HPDE6-E6E7 (cell line): Measurements from ENCODE around the gene POGK.
"Not testable (repeated sequence)": the region's sequence is repeated elsewhere in the genome, so short reads cannot be mapped to it uniquely, and the experiment has no call there.

Experiments used
- DNase-seq: peaks from one replicate; pipeline ENCODE4 v3.0.0; 2011; ENCODE audit warnings: missing footprints; ENCODE audit errors: extremely low spot score

The POGK gene

DNA sequence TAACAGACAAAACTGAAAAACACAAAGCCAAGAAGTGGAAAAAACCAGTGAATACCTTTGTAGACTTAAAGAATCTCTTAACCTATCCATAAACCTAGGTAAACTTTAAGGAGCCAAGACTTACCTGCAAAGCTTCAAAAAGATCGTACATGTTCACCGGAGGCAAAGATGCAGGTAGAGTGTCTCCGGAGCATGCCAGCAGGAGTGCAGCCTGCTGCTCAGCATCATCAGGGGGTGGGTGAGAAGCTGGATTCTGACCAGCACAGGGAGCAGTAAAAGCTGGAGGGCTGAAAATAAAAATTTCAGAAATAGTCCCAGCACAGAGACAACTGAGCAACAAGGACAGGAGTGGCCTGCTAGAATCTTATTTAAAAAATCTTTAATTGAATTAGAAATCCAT is 18.7 kb downstream of the POGK start:
- DNase-seq: no peak

DNA sequence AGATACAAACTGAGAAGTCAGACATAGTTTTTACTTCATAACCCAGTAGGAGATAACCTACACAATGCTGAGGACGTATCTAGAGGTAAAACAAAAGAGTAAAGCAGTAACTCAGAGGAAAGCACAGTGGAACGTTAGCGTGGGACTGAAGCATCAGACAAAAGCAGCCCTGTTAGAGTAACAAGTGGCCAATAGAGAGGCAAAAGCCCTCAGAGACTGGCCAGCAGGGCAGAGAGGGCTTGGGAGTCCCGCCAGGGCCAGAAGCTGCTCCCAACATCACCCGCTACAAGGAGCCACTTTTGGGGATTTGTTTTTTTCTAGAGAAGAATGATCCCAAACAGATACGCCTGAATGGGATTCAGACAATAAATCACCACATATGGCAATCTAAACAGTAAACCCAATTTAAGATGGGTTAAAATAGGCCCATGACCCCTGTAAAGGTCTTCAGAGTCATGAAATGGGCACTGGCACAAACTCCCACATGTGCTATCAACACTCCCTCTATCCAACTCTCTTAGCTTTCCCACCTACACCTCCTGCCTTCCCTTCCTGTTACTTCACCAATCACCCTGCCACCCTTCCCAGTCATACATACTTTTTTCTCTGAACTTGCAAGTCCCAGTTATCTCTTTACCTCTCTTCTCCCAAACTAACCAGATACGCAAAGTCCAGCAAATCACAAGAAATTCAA is 19.6 kb downstream of the POGK start:
- DNase-seq: no peak

DNA sequence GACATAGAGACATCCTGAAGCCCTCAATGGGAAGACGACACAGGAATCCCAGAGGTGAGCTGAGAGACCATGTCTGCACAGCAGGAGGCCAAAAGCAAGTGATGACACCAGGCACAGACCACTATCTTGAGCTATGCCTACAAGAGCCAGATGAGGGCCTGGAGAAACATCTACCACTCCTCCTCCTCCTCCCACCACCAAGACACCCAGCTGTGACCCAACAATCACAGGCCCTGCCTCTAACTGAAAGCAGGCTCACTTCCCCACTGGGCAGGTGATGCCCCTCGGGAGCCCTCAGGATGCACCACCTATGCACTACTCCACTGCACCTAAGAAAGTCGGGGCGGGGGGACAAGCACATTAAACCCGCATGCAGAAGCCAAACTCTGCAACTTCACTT is 20.3 kb downstream of the POGK start:
- no peak for DNase-seq

DNA sequence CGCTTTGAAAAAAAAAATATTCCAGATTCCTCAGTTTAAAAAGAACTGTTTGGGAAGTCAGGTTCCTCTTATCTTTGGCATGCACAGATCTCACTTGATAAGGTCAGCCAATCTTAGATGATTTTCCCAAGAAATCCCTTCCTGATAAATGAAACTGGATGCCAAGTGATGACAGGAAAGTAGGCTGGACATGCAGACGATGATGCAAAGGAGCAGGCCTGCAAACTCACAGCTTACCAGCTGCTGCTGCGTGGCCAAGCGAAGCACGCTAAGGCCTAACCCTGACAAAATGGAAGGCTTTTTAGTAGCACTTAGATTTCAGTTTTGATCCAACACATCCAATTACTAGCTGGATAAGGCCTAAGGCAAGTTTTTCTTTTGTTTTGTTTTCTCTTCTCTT is 26.7 kb downstream of the POGK start:
- DNase-seq: no peak

DNA sequence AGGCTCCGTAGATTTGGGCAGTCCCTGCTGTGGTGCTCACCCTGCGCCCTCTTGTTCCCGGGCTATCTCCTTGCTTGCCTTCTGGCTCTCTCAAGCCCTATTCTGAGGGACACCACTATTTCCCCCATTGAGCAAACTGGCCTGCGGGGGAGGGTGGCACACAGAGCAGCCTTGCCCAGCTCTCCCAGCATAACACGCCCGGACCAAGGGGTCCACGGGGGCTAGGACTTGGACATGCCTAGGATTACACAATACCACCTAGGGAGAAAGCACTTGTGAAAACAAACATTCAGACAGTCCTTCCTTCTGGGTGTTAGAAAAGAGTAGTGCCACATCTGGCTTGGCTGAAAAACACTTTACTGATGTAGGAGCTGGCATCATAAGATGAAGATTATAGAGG is 29.4 kb downstream of the POGK start:
- no peak for DNase-seq

DNA sequence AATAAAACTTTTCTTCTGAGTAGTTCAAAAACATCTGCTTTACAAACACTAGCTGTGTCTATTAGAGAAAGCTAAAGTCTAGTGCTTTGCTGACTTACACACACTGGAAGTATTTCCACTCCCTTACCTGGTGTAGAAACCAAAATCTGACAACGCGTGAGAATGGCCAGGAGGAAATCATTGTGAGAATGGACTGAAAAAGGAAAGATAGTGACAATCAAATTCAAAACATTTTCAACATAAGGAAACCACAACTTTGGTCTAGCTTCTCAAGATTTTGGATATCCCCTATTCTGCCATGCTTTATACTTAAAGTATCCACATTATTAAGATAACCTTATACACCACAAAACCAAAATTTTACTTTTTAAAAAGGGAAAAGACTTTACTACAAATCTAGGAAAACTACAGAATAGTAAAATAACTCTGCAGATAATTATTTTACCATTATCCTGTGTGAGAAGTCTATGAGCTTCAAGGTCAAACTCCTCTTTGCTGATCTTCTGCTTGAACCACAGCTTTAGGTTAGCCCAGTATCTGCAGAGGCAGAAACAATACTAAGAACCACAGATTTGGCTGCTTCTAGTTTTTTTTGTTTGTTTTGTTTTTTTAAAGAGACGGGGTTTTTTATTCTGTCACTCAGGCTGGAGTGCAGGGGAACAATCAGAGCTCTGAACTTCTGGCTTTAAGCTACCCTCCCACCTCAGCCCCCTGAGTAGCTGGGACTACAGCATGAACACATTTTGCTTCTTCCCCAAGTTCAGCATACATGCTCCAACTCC is 30.2 kb downstream of the POGK start:
- DNase-seq: no peak

DNA sequence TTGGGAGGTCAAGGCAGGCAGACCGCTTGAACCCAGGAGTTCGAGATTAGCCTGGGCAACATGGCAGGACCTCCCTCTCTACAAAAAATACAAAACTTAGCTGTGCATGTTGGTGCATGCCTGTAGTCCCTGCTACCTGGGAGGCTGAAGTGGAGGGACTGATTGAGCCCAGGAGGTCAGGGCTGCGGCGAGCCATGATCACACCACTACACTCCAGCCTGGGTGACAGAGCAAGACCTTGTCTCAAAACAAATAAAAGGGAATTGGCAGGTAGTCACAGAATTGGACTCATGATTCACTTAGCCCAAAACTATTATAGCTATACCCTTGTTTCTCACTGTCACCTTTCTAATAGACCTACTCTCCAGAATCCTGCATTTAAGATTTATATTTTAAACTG is 31.3 kb downstream of the POGK start:
- no peak for DNase-seq

DNA sequence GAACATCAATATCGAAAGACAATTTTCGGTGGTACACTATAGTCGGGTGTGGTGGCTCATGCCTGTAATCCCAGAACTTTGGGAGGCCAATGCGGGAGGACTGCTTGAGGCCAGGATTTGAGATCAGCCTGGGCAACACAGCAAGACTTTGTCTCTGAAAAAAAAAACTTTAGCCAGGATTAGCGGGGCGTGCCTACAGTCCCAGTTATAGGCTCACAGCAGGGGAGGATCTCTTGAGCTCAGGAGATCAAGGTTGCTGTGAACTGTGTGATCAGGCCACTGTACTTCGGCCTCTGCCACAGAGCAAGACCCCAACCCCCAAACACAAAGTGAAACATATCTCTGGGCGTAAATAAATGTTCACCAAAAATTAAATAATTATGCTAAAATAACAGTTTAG is 35.2 kb downstream of the POGK start:
- no peak for DNase-seq

DNA sequence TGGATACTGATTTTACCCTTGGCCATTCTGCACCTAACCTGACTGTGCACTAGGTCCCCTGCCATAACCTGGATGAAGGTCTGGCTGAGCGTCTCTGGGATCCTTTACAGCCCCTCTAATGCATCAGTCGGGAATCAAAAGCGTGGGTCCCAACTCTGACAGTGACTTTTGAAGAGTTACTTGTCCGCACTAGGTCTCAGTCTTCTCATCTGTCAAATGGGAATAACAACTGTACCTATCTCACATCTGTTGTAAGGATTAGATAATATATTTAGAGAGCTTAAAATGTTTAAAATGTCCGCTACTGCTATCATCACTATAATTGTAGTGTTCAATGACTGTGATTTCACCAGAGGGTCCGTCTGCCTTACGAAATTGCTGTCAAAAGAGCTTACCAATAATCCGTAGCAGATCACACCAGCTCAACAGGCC is 36.0 kb downstream of the POGK start:
- no peak for DNase-seq

DNA sequence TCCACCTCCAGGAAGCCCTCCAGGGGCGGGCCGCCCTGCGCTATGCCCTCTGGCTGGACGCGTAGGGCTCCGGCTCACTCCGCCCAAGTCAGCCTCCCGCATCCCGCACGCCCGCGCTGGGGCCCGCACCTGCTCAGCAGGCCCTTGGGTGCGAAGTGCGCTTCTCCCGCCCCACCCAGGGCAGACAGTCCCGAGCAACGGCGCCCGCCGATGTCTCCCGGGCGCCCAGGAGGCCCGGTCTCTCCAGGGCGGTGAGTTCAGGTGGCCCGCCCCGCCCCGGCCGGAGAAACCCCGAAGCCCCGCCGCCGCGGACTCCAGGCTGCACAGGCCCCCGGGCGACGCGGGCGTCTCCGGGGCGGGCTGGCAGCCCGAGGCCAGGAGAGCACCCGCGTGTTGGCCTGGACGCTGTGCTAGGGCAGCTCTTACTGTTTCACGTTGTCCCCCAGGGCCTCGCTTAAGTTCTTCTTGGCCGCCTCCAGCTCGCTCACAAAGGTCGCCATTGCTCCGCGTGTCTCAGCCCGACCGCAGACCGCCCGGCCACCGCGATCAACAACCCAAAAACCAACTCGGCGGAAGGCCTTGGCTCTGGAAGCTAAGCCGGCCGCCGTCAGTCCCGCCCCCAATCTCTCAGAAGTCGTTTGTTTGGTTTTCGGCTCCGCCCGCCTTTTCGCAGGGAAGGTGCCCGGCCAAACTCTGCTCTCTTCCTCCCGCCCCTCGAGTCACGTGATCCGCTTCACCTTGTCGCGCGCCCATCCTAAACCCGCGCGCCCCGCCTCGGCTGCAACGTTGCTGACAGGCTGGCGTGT is 36.7 kb downstream of the POGK start, which contains the start of gene TADA1:
Gene TADA1, minus strand, starts transcription at position 531 of the 806 bp plus-strand sequence. Its CDS starts 31 bp downstream, at position 500.
- DNase-seq: peak; percentile 89

DNA sequence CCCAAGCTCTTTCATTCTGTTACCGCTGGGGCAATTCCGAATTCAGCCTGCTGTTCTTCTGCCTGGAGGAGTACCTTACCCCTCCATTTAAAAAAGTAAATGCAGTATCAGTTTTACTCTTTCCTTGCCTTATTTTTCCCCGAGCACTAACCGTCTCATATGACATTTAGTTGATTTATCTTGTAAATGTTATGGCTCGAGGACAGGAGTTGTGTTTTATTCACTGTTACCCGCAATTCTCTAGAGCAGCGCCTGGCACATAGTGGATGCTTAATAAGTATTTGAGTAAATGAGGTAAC is 37.2 kb downstream of the POGK start:
- no peak for DNase-seq

DNA sequence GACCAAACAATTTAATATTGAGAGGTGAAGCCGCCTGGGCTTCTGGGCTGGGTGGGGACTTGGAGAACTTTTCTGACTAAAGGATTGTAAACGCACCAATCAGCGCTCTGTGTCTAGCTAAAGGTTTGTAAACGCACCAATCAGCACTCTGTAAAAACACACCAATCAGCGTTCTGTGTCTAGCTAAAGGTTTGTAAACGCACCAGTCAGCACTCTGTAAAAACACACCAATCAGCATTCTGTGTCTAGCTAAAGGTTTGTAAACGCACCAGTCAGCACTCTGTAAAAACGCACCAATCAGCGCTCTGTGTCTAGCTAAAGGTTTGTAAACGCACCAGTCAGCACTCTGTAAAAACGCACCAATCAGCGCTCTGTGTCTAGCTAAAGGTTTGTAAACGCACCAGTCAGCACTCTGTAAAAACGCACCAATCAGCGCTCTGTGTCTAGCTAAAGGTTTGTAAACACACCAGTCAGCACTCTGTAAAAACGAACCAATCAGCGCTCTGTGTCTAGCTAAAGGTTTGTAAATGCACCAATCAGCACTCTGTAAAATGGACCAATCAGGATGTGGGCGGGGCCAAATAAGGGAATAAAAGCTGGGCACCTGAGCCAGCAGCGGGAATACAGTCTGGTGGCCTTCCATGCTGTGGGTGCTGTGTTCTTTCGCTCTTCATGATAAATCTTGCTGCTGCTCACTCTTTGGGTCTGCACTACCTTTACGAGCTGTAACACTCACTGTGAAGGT is 39.1 kb downstream of the POGK start:
- DNase-seq: not testable (repeated sequence)

DNA sequence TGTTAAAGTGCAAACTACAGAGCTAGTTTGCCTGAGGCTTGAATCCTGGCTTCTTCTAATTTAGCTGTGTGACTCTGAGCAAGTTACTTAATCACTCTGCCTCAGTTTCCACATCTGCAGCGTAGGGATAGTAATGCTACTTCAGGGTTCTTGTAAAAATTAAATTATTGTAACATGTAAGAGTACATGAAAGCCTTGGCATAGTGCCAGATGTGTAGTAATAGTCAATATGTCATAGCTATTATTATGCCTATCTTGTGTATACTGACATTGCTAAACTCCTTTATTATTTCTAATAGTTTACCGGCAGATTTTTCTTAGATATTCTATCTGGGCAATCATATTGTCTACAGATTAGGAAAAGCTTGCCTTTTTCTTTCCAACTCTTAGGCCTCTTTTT is 43.6 kb downstream of the POGK start:
- DNase-seq: no peak

DNA sequence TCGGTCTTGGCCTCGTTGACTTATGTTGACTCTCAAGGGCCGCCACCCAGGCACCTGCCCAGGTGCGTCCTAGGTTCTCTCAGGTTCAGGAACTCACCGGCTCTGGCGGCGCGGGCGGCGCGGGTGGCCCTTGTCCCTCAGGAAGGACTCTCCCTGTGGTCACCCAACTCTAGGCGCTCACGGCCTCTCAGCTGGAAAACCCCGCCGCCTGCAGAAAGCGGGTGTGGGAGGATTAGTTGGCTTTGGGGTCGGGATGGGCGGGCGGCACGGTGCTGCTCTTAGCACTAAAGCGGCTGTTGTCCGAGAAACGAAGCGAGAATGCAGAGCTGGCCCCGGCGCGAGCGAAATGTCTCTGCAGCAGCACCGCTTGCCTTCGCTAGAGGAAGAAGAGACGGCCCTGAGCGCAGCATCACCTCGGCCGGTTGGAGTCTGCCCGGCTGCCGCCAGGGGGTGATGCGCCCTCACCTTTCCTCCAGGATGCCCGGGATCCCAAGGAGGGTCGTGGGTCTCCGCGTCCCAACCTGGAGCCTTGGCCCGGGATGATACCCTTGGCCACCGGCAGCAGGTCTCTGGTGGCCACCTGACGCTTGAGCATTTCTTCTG is 44.9 kb downstream of the POGK start:
- DNase-seq: no peak

DNA sequence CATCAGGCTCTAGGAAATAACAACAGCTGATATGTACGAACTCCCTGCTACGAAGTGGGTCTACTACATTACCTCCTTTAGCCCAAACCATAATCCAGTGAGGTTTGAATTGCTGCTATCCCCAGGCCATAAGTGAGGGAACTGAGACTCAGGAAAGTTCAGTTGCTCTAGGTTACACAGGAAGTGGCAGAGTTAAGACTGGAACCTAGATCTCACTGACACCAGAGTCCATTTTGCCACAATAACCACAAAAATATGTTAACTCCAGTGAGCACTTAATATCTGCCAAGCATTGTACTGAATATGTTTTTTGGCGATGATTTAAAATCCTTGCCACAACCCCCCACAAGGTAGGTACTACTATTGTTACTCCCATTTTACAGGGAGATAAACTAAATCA is 45.7 kb downstream of the POGK start:
- no peak for DNase-seq

DNA sequence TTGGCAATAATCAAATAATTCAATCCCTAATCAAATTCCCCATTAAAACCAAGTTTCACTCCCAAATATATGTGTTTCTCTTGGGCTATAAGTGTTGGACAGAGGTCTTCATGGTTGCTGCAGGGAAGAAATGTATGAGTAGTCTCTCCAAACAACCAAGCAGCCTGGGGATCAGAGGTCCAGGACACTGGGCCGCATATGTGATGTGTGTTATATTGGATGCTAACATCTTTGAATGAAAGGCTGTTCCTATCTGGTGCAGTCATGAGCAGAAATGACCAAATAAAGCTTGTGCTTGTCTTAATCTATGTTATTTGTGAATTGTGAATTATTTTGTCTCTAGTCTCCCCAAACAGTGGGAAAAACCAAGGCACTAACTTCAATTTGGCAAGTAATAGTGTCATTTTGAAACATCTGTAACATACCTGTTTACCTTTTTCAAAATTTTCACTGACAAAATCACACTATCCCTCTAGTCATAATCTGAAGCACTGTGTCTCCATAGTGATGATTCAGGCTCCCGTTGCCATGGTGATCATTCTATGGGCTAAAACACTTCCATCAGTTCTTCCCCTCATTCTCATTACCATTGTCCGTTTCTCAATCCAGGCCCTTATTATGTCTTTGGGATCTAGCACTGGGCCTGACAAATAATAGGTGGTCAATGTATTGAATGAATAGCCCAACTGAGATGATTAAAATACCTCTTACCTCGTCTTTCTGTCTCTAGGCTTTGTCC is 49.3 kb downstream of the POGK start:
- no peak for DNase-seq

DNA sequence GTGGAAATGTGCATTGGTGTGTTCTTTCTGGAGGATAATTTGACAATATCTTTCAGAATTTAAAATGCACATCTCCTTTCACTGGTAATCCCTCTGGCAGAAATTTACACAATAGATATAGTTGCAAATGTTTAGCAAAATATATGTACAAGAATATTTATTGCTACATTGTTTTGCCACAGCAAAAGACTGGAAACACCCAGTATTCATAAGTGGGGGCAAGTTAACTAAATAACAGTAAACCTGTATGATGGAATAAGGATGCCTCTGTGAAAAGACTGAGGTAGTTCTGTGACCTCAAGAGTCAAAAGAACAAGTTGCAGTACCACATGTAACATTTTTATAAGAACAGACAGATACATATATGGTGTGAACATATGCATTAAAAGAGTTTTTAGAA is 50.5 kb downstream of the POGK start:
- DNase-seq: no peak

DNA sequence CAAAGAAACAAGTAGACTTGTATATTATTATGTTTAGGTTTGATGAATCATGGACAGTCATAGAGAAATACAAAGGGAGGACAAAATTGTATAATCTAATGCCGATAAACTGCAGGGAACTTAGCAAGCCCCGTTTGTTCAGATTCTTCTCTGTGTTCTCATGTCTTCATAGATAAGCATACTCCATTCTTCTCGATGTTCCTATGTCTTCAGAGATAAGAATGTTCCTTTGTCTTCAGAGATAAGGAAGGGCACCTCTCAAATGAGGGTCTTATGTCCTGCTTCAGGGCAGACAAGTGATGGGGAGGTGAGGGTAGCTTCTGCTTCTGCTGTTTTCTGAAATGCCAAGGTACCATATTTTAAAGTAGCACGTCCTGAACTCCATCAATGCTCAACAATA is 56.5 kb downstream of the POGK start:
- no peak for DNase-seq

DNA sequence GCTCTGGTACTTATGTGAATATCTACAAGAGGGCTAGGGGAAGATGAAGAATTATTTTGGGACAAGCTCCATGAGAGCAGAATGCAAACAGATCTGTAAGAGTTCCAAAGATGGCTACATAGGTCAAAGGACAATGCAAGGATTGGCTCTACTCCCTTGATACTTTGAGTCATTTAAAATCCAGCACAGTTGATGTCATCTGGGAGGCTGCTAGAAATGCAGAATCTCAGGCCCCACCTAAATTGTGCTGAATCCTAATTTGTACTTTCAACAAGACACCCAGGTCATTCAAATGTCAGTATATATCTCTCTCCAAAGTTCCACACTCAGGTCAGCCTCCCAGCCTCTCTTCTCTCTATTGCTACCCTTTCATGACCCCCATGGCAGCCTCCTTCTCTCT is 60.5 kb downstream of the POGK start:
- no peak for DNase-seq

DNA sequence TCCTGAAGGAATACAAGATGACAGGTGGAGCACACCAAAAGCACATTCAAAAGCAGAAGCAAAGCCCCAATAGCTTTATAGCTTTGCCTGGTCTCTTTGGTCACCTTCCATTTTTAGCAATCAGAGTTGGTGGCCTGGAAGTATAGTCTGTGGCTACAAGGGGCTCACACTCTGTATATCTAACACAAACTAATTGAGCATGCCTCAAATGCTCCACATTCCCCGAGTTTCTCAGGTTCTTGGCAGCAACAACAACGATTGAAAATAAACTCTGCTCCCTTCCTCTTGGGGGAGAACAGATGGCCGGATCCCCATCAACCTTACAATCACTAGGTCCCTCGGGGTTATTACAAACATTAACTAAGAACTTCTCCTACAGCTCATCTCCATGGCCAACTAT is 61.7 kb downstream of the POGK start:
- no peak for DNase-seq

DNA sequence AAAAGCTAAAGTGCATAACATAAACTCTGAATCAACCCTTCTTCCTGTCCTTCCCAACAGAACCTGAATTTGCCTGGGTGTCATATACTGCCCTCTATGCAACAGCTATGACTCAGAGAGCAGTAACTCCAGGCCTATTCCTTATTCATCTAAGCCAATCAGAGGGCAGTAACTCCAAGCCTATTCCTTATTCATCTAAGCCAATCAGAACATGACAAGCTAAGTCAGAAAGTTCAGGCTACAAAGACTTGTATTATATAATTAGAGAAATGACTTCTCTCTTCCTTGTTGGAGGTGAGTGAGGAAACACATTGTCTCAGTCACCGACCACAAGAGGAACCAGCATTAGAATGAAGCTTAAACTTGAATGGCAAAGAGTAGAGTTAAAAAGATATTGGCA is 63.0 kb downstream of the POGK start:
- peak; percentile 17 for DNase-seq
